Gastrocnemius medialis (tissue), 4 donors: ENCODE results near the gene NPTXR.

Experiments
- CTCF ChIP-seq, 5 experiments: fragments of 450-650 bp in 3 of 5; fragments of 200-600 bp in 2 of 5; sonication (generic) in 2 of 5; IDR thresholded peaks in 4 of 5; conservative IDR thresholded peaks in 1 of 5; 1 replicate in 4 of 5; 2 replicates in 1 of 5; pipeline ENCODE4 v1.5.1; 2016 to 2019; ENCODE audit warnings: antibody characterized with exemption in 5 of 5, mild to moderate bottlenecking in 3 of 5, moderate library complexity in 3 of 5
- POLR2A ChIP-seq, 2 donors: fragments of 450-650 bp; IDR thresholded peaks; one replicate each; pipeline ENCODE4 v1.6.1; 2017; ENCODE audit warnings: antibody characterized with exemption in 2 of 2, mild to moderate bottlenecking in 2 of 2, moderate library complexity in 2 of 2

- TF ChIP-seq CTCF (IDR thresholded peaks at IDR 0.05 in 4 of 5, conservative IDR thresholded peaks at IDR 0.05 in 1 of 5) (no peak), POLR2A (IDR thresholded peaks at IDR 0.05) (no peak)
Observed at GRCh38 chr22:38770257-38770949, 73.4 kb downstream of the NPTXR start.
